GF-D8 (cell line): ENCODE data around the gene FDX2.

Source experiments
- DNase-seq: peaks from one replicate; lab custom pipeline; 2025; lab: John Stamatoyannopoulos, UW

FDX2 gene

DNA sequence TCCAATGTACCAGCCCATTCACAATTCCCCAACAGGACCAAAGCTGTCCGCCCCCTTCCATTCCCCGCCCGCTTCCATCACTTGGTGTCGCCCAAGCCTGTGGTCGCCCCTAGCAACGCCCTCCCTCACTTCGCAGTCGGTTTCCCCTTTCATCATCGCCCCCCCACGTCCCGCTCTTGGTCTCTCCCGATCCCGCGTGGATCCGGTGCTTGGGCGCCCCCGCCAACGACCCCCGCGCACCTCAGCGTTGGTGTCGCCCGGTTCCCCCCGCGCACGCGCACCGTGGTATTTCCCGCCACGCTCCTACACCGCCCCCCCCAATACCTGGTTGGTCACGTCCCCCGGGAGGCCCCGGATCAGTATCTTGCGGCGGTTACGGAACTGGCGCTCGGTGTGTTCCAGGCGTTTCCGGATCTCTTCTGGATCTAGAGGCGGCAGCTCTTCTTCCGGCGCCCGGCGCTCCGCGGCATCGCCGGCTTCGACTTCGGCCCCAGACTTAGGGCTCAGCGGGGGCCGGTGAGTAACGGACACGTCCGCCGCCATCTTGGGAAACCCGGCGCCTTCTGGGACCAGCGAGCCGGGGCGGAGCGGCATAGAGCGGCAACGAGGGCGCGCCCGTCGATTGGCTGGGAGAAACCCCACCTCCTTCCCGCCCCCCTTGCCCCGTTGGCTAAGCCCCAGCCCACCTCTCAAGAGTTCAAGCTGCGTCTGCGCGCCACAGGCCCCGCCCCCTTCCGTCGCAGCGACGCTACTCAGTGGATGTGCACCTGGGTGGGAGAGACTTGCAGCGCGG is 17.3 kb upstream of the FDX2 start, which contains the start of gene RAVER1:
RAVER1 (minus strand) TSS at position 565 of the 793 bp plus-strand sequence; CDS start at position 543, 22 bp downstream.
- DNase-seq: peak; percentile 89

DNA sequence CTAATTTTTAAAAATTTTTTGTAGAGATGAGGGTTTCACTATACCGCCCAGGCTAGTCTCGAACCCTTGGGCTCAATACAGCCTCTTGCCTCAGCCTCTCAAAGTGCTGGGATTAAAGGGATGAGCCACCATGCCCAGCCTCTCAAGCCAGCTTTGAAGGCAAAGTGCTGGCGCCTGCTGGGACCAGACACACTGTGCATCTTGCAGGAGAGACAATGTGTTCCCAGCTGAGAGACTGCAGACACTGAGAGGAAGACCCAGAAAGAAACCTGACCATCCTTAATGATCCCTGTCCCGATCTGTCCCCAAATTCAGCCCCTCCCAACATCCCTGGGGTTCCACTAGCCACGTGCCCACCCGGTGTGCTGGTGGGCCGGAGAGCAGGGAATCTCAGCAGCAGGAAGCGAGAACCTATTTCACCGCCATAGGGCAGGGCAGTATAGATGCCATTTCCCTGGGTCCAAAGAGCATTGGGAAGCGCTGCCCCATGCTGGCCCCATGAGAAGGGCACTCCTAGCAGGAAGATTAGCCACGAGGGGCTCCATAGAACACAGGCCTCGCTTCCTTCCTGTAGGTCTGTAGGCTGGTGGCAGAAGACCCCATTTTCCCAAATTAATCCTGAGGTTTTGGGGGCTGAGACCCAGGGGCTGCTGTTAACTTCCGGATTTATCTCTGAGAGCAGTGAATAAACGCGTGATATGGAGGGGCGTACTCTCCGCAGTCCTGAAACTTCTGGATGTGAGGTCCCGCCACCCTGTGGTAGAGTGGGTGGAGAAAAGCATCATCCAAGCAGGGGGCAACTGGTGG is 16.5 kb upstream of the FDX2 start:
- no peak for DNase-seq

DNA sequence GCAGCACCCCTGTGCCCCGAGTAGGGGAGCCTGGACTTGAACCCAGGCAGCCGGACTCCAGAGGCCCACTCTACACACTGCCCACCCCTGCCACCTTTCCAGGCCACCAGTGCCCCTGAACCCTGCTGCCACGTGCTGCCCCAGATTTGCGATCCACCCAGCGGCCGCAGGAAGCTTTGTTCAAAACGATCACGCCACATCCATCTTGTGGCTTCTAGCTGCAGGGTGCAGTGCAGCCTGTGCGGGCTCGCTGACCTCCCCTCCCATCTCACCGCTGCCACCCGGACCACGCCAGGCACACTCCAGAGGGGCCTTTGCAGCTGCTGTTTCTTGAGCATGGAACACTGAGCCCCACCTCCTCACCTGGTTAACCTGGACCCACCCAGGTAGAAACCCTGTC is 13.7 kb upstream of the FDX2 start:
- DNase-seq: no peak

DNA sequence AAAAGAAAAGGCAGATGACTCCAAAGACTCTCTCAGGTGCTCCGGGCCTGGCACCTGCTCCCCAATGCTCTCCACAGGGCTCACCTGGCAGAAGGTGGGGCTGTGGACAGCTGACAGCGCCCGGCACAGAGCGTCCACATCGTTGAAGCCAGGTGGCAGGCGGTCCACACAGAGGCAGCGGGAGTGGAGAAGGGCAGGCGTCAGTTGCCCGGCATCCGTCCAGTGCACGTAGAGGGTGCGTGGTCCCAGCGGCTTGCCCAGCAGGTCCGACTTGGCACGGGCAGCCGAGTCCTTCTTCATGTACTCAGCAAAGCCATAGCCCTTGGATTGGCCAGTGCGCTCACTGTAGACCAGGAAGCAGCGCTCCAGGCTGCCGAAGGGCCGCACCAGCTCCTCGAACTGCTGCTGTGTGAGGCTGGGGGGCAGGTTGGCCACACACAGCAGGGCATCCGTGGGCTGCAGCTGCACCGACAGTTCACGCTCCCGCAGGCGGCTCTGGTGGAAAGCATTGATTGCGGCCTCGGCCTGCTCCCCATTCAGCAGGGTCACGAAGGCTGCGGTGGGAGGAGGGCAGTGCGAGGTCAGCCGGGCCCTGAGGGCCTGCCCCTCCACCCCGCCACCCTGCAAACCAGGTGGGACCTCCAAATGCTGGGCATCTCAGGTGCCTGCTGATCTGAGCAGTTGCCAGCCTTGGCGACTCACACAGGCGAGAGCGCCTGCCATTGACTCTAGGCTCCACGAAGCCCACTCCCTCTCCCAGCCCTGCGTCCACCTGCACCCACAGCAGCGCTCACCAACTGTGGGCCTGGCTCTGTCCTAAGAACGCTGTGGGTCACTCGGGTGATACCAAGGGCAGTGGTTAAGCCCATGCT is 13.0 kb upstream of the FDX2 start:
- DNase-seq: no peak

DNA sequence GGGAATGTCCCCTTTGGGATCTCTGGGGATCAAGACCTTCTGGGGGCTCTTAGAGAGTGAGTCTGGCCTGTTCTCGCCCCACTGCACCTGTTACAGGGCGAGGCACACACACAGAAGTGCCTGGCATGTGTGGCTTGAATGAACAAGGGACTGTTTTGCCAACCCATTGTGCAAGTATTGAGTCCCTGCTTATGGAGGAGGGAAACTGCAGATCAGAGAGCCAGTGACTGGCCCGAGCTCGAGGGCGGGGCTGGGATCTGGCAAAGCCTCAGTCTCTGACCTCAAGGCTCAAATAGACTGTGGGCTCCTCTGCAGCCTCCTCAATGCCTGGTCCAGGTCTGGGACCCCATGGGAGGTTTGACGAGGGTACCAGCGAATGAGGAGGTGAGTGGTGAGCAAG is 12.0 kb upstream of the FDX2 start:
- DNase-seq: no peak

DNA sequence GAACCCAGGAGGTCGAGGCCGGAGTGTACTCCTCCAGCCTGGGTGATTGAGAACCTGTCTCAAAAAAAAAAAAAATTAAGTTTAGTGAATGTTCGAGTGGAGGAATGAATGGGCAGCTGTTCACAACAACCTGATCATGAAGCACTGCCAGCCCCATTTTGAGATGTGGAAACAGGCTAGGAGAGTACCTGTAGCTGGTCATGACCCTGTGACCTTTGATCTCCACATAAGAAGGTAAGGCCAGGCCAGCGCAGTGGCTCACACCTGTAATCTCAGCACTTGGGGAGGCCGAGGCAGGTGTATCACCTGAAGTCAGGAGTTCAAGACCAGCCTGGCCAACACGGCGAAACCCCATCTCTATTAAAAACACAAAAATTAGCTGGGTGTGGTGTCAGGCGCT is 9.9 kb upstream of the FDX2 start:
- DNase-seq: no peak

DNA sequence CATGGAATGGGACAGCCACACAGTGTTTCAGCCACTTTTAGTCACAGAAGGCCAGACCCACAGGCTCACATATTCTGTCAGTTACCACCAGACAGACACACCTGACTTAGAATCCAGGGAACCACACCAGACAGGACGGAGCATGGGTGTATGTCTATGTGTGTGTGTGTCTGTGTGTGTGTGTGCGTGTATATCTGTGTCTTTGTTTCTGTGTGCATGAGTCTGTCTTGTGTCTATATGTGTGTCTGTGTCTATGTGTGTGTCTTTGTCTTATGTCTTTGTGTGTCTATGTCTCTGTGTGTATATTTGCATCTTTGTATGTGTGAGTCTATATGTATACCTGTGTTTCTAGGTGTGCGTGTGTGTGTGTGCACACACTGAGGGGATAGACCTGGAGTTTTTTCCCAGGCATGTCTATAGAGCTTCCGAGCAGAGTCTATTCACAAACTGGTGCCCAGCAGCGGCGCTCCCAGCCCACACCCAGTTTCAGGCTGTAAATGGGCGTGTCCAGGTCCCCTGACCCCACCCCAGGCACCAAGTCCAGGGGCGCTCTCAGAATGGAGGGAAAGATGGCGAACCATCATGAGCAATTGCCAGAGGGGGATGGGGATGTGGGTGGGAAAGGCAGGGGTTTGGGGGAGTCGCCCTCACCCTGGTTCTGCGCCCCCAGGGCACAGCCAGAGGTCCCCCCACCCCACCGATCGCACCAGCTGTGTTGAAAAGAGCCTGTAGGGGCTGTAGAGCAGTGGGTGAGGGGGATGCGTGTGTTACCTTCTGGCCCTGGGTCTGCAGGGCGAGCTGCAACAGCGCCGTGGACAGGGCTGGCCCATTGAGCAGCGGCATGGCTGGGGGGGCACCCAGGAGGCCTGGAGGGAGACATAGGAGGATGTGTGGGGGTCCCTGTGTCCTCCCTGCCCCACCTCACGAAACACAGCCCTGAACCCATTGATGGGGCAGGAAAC is 6.3 kb upstream of the FDX2 start:
- DNase-seq: no peak

DNA sequence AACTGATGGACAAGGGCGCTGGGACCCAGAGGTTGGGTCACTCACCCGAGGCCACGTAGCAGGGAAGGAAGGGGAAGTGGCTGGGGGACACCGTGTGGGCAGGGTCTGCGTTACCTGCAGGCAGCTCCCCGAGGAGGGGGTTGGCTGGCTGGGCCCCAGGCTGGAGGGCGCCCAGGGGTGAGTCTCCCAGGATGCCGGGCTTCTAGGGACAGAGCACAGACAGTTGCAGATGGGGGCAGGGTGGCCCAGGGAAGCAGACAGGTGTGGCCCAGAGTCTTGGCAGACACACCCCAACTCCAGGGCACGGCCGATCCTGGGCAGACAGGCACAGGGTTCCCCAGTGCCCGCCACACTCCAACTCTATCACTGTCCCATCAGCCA is 5.6 kb upstream of the FDX2 start:
- DNase-seq: no peak

DNA sequence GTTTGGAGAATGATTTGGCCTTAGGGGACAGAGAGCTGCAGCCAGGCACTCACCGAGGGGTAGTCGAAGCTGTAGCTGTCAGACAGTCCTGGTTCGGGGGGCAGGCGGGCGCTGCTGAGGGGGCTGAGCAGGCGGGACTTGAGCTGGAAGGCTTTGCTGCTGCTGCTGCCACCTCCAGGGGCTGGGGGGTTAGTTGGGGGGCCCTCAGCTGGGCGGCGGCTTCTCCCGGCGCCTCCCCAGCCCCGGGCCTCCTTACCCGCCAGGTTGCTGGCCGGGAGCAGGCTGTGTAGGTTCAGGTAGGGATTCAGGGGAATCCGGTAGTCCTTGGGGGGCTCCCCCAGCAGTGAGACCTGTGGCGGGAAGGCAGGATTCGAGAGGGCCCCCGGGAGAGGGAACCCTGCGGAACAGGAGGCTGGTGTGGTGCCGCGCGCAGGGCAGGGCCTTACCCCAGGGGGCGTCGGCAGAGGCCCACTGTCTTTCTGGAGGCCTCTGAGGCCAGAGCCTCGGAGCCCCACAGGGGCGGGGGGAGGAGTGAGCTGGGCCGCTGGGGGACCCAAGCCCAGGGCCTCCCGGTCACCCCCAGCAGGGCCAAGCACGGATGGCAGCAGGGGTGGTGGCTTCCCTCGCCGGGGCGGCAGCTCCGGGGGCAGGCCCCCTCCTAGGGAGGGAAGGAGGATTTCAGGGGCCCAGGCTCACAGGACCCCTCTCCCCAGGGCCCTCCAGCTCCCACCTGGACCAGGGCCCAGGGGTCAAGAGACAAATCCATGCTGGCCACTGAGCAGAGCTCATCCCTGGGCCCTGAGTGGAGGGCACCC is 5.0 kb upstream of the FDX2 start:
- DNase-seq: no peak

DNA sequence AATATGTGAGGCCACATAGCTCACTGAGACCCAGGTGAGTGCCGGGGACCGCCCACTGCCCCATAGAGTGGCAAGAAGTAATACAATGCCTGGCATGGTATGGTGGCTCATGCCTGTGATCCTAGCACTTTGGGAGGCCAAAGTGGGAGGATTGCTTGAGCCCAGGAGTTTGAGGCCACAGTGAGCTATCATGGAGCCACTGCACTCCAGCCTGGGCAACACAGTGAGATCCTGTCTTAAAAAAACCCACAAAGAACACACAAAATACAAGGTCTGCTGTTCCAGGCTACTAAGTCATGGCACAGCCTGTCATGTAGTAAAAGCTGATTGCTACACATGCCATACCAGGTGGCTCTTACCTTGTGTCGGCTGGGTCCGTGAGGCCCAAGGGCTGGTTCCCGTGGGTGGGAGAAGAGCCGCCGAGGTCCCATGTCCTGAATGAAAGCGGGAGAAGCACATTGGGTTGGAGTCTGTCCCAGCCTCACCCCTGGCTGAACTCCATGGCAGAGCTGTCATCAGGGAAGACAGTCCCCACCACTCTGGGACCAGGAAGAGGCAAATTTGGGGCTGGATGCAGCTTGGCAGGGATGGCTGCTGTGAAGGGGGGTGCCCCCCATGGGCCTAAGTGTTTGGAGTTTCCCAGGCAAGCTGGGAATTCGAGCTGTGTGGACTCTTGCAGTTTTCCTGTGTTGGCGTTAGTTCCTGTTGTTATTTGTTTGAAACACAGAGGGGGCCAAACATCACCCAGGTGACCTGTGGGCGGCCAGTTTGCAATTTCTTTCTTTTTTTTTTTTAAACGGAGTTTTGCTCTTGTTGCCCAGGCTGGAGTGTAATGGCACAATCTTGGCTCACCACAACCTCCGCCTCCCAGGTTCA is 3.2 kb upstream of the FDX2 start:
- DNase-seq: no peak

DNA sequence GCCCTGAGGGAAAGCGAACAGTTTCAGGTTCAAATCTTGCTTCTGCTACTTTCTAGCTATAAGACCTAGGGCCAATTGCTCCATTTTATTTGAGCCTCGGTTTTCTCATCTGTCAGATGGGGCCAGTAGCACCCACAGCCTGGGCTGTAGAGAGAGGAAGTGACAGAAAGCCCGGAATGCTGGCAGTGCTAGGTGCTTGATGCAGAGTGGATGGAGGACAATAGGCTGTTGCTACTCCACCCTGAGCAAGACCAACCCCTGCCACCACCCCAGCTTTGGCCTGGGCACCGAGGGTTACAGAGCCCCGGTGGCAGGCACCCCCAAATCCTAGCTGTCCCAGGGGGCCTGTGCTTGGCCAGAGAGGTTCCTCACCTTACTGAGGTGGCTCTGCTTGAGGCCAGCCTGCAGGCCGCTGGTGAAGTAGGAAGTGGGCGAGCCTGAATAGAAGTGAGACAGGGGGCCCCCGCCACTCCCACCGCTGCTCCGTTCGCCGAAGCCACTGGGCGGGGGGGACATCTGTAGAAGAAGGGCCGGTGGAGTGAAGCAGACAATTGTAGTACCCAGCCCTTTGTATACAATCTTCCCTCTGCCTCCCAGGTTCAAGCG is 2.1 kb upstream of the FDX2 start:
- DNase-seq: no peak

DNA sequence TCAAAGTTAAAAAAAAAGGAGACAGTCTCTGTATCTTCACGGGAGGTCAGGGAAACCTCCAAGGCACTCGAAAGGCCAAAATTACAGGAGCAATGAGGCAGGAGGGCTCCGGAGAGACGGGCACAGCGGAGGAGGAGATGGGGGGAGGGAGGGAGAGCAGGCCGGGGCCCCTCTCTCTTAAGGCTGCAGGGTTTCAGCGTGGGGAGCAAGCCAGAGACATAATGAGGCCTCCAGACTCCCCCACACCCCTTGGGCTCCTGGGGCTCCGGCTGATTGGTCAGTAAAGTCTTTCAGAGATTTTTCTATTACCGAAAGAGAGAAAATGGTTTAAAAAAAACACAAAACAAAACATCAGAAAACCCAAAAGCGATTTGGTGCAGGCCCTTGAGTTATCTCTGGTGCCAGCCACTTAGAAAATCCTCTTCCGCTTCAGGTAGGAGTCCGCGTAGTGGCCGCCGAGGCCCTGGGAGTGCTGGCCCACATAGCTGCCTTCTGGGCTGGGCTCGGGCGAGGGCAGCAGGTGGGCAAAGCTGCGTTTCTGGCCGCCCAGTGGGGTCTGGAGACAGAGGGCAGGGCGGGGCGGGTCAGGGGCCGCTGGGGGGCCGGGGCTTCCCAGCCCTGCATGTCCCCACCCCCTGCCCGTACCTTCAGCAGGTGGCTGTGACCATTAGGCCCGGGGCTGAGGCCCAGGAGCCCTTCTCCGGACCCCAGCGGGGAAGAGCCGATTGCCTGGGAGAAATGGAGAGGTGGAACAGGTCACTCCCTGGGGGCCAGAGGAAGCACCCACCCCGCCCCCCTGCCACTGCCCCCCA is 1.4 kb upstream of the FDX2 start:
- DNase-seq: no peak

DNA sequence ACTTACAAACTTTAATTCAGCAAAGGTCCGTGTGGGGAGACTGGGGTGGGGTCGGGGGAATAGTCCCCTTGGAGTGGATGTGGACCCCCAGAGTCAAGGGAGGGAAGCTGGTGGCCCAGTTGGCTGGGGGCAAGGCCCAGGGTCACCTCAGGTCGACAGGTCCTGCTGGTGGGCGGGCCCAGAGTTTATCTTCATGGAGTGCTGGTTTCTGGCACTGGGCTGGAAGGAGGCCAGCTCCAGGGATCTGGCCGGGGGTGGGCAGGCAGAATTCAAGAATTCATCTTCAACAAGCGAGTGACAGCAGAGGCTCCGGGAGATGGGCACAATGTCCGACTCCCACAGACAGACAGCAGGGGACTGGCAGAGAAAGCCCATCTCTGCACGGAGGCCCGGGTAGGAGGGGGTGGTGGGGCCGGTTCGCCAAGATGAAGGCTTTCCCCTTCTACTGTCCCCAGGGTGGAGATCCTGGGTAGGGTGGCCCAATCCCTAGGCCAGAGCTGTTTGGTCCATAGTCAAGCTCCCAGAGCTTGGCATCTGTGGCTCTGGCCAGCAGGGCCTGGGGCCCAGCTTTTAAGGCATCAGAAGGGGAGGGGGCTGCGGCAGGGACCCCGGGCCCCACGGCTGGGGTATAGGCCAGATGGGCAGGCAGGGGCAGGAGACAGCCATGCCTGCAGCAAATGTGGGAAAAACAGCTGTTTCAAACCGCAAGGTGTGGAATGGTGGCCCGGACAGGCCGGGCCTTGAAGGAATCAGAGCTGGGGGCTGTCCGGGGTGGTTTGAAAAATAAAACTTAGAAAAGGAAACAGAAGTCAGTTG is 622 bp upstream of the FDX2 start:
- no peak for DNase-seq

DNA sequence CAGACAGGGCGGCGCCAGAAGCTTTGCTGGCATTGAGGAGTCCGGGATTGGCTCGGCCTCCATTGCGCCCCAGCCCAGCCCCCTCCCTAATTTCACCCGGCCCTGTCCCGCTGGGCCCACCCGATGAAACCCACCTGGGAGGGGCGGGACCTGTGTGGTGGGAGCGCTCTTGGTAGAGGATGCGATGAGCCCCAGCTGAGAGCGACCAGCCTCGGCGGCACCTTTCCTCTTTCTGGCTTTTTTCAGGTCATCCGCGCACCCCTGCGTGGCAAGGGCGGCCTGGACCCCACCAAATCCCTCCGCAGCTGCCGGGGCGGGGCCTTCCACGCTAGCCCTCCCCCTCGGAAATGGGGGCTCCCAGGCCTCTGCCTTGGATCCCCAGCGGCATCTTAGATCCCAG is 6.4 kb downstream of the FDX2 start, which contains the start of gene ZGLP1:
ZGLP1 (minus strand) TSS at position 393 of the 400 bp plus-strand sequence.
- DNase-seq: no peak

DNA sequence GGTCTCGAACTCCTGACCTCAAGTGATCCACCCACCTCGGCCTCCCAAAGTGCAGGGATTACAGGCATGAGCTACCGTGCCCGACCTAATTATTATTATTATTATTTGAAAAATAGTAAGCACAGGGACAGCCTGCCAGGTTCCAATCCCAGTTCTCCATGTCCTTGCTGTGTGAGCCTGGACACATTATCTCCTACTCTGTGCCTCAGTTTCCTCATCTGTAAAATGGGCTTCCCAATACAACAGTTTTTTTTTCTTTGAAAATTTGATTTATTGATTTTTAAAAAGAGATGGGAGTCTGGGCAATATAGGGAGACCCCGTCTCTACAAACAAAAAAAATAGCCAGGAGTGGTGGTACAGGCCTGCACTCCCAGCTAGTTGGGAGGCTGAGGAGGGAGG is 9.5 kb downstream of the FDX2 start:
- DNase-seq: no peak

DNA sequence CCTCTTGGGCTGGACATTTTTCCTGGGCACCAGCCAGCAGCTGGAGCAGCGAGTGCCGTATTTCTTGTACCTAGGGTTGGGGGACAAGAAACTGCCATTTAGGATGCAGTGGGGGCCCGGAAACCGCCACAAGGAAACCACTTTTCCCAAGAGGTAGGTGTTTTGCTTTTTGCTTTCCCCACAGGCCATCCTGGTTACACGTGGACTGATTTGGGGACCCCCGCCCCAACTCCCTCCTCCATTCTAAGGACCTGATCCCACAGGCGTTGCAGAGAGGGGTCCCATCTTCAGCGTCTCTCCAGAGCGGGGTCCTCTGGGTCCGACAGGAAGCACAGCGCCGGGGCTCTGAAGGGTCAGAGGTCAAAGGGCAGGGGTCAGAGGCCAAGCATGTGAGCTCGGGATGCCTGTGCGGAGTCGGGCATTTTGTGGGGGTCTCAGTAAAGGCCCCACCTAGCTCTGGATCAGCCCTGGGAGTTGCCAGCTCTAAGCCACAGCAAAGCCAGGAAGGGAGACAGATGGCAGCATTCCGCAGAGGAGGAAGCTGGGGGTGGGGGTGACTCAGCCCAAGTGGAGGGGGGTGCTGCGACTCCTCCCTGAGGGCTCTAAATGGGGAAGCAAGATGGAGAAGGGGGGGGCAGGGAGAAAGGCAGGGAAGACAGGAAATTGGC is 10.5 kb downstream of the FDX2 start:
- DNase-seq: no peak
